NCI-H2171 treated with DMSO at 0.1 percent for 48 hours (cell line): Measurements from ENCODE around the gene FOXO1.

Experiments
- DNase-seq: peaks from one replicate; lab custom pipeline; 2025; lab: John Stamatoyannopoulos, UW

FOXO1 gene

GRCh38 chr13:40605573-40605972, 60.9 kb downstream of the FOXO1 start:
- DNase-seq, result no peak

GRCh38 chr13:40604135-40604534, 62.3 kb downstream of the FOXO1 start:
- no peak for DNase-seq

- no peak for DNase-seq
Observed at GRCh38 chr13:40600149-40600751, 66.2 kb downstream of the FOXO1 start.

DNA sequence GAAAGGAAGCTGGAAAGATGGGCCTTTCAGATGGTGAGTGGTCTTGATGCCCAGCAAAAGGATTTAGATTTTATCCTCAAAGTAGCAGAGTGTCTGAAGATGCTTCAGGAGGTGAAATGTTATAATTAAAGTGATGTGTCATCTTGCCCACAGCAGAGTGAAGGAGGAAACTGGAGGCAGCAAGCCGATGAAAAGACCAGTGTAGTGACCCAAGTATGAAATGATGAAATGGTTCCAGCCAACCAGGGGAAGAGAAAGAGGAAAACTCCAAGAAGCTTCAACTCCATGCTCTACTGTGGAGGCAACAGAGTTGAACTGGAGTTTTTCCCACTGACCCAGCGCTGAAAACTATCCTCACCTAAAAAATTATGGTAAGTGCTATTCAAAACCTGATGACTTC, 66.7 kb downstream of the FOXO1 start:
- no peak for DNase-seq

DNA sequence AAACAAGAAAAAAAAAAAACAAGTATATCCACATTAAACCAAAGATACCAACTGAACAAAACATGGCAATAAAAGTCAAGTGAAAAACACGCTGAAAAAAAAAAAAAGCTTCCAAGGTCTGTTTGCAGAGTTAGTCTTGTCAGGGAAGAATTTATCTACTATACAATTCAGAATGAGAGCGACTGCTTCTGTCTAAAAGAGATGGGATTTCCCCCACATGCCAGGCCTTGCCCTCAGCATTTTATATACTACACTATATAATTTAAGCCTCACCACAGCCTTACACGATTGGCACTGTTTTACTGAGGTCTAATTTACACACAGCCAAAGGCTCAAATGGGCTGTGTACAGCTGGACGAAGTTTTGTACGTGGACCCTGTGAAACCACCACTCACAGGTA, 67.3 kb downstream of the FOXO1 start:
- DNase-seq, result no peak

DNA sequence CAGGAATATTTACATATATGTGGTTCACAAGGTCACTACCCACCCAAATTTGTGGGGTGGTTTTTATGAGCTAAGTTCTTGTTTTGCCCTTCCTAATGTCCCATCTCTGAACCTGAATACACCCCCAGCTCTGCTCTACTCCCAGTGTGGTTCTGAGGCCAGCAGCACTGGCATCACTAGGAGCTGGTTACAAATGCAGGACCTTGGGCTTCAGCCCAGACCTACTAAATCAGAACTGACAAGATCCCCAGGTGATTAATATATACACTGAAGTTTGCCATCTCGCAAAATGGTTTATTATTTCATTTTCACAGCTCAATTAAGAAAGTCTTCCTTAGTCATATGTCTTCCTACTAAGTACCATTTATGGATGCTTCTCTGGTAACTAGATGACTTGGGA, 67.9 kb downstream of the FOXO1 start:
- DNase-seq, result no peak

- no peak for DNase-seq
Observed at GRCh38 chr13:40597735-40598365, 68.6 kb downstream of the FOXO1 start.

DNA sequence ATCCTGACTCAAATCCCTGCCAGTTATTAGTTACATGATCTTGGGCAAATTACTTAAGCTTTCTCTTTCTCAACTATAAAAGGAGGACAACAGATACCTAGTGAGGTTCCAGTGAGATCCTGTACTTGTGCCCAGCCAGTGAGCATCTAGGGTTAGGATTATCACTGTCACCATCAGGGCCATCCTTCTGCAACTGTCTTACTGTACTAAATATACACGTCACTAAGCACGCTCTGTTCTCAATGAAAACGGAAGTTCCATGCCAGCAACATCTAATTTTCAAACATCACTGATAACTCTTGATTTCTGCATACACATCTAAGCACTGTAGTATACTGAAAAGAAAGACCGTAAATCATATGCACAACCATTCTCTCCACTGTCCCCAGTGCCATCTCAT, 70.0 kb downstream of the FOXO1 start:
- DNase-seq, result no peak

DNA sequence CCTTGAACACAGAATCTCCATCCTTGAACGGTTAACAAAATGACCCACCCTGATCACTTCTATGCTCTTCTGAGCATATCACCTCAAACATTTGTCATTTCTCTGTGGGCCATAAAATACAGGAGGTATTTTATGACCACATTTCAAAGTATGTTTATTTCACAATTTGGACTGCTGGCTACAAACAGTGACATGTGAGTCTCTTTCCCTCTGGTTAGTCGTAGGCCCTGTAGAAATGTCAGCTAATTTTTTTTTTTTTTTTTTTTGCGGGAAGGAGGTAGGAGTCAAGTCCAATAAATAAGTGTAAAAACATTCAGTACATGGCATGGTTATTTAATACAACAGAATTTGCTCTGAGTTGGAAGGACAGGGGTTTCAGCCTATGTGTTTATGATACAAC, 70.7 kb downstream of the FOXO1 start:
- DNase-seq, result no peak

DNA sequence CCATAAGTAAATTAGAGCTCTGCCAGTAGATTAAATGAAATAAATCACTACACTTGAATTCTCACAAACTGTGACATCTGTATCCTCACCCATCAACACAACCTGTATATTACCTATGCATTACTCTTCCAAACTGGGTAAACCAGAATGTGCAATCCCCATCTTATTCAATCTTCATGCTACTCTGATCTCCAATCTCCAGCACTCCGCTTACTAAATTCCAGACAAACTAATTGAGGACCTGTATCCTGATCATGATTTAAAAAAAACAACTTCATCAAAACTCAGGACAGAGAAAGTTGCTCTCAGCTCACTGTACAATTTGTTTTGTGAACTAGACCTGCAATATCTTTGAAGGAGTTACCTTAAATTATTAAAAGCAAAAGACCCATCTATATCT, 74.4 kb downstream of the FOXO1 start:
- DNase-seq, result no peak

DNA sequence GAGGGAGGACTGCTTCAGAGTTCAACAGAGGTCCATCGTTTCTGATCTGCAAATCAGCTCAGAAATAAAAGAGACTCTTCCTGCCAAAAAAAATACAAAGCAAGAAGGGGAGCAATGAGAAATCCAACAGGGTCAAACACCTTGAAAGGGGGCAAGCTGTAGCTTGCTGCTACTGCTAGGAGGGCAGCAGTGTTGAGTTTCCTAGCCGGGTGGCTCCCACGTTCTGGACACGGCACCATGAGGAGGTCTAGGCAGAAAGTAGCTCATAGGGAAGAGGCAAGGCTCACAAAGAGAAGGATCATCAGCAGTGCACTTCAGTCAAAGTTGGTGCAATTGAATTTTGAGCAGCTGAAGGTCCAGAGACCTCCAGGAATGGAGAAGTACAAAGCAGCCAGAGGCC, 75.3 kb downstream of the FOXO1 start:
- DNase-seq, result no peak

DNA sequence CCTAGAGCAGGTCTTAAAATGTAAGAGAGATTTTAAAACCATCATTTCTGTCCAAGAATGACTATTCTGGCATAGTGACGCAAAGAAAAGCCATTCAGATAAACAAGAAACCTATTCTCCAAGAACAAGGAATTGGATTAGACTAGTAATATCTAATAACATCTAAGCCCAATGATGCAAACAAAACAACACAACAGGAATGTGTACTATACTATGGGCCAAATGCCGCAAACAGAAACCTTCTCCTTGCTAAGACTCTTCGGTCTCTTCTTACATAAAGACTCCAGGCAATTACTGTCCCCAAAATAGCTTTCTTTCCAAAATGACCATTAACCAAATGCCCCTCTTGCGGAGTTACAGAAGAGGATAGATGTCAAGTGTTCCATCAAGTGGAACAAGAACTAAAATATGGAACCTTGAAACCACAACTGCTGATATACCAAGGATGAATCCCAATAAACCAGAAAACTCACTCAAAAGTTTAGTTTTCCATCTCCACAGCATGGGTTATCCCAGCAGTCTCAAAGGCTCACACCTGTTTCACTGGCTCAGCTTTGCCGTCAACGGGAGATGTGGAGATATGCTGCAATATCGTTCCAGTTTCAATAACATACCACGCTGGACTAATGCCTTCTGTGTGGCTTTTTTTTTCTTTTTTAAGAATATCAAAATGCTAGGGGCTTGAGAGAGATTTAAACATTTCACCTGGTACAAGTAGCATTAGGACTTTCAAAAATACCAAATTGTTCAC, 76.2 kb downstream of the FOXO1 start:
- no peak for DNase-seq

DNA sequence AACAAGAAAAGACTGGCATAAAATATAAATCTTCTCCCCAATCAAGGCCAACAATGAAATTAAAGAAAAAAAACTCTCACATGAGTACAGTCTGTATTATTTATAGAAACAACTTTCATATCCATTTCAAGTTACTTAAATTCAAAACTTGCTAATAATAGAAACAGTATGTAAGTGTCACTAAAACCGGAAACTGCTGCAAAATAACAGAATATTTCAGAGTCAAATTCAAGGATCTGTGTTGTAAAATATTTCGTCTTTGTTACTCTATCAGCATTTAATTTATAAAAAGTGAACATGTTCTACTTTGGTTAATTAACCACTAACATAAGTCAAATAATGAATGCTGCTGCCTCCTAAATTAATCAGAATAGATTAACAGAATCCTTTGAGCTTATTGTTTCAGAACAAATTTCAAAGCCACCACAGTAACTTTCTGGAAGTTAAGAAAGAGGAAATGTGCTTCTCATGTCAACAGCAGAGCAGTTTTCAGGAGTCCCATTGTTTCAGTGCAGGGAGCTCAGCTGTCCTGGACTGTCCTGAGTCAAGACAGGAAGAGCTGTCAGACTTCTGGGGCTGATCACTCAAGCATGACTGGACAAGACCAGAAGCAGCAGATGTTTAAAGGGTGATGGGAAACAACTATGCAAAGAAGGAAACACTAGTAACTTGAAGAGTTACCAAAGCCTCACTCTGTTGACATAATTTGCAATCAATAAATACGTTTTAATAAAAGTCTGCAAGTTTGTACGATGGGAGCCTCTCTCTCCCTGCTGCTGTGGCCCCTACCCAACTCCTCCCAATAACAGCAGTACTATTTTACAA, 76.9 kb downstream of the FOXO1 start:
- DNase-seq, result peak; percentile 22

GRCh38 chr13:40588101-40588500, 78.3 kb downstream of the FOXO1 start:
- DNase-seq, result no peak

- no peak for DNase-seq
Observed at GRCh38 chr13:40586886-40587565, 79.4 kb downstream of the FOXO1 start.

DNA sequence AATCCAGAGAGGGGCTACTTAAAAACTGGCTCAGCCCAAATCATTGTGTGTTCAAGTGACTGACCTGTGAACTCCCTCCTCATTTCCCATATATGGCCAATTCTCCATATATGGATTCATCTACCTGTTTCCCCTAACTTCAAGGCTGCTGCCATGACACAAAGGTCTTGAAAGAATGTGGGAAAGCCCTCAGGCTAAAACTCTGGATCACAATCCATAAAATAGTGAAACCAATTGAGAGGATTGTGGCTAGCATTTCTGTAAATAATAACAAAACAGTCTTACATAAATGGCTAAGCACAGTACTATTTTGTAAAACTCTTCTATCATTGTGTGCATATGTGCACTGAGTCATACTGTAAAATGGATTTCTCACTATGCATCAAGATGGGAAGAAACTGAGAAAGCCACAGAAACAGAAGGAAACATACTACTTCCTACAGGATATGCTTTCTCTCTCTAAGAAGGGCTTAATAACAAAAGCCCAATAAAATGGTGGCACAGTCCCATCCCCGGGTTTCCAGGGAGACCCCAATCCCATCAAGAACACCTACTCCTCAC, 80.5 kb downstream of the FOXO1 start:
- DNase-seq, result no peak

DNA sequence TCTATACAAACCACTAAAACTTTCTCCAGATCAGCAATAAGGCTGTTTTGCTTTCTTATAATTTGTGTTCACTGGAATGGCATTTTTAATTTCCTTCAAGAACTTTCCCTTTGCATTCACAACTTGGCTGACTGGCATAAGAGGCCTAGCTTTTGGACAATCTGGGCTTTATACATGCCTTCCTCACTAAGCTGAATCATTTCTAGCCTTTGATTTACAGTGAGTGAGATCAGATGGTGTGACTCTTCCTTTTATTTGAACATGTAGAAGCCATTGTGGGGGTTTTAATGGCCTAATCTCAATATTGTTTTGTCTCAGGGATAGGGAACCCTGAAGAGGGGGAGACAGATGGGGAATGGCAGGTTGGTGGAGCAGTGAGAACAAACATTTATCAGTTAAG, 82.7 kb downstream of the FOXO1 start:
- DNase-seq, result no peak

GRCh38 chr13:40582531-40582930, 83.9 kb downstream of the FOXO1 start:
- no peak for DNase-seq

DNA sequence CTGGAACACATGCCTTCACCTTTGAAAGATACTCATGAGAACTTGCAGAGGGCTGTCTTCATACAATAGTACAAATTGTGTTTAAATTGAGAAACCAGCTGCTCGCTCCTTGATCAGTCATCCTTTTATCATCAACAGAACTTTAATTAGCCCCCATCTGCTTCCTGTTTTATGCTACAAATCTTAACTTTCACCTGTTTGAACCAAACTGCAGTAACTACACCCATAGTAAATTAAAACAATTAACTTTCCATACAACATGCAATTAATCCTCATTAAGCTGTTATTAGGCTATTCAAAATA, 85.2 kb downstream of the FOXO1 start:
- DNase-seq, result peak; percentile 6

DNA sequence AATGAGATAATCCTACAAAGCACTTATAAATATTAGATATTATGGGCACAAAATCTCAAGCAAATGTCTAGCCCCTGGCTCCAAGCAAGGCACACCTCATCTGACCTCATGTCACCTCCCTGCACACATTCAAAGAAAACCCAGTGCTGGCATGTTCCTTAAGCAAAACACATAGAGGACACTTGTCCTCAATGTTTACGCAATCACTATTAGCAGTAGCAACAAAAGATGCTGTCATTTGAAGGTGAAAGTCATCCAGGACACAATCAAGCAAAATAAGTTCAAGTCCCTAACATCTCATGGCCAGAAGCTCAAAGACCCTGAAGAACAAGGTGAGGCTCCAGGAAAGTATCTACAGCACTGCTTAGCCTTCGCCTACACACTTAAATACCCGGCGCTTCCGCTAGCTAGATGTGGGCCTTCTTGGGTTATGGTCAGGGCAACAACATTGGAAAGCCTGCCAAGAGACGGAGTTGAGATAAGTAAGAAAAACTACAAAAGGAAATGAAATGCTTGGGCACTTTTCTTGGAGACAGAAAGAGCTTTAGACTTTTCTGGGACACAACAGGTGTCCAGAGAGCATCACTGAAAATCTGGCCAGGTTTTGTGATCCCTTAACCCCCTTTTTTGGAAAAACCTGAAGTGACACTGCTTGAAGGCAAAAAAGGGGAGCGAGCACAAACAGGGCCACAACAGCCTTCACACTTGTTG, 85.7 kb downstream of the FOXO1 start:
- no peak for DNase-seq

- no peak for DNase-seq
Observed at GRCh38 chr13:40579535-40579934, 86.9 kb downstream of the FOXO1 start.
